Measurements from ENCODE around the gene FGD6. TPM values are rescaled to one million over a fixed set of nuclear protein-coding genes. Genes with fewer than 3 reads are reported as not detected.

Gene FGD6
- polyA plus RNA-seq, 4 donors = 0.89 to 11.4 (median 1.3) TPM

GRCh38 chr12:95051241-95051640 lies 166.0 kb downstream of the FGD6 start:
- no peak overlapping the region for H3K27ac ChIP-seq (ENCODE audit: low read depth in 1 of 3, low read length in 2 of 3)
- no peak for FAIRE-seq

DNA sequence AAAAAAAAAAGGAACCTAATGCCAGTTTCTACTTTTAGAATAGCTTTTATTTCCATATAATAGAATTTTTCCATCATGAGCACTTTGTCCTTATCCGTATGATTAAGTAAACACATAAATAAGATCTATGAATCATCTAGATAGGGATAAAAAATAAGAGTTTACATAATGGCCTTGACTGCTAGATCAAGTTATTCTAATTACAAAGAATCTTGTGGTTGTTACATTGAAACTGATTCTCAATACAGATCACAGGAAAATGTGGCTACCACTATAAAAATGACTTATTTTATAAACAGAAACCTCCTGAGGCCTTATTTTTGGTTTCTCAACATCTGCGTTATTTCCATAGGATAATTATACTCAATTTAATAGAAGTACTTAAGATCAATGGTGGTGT lies 179.4 kb downstream of the FGD6 start:
- H3K9me3 ChIP-seq (ENCODE audit: control insufficient read depth in 2 of 2, insufficient read depth in 1 of 2, low read depth in 1 of 2, low read length in 1 of 2) = no peaks in the 10 kb centered on the region
- WGBS, 3 donors = 71 to 73% (median 72%) methylated on average over 2 of the region's 2 CpGs
- no peak for DNase-seq
- no peaks in the 10 kb centered on the region for H3K27me3 ChIP-seq (ENCODE audit: control insufficient read depth in 3 of 3, insufficient read depth in 3 of 3, low read length in 3 of 3)
- no peak overlapping the region for H3K4me3 ChIP-seq (ENCODE audit: low read depth in 1 of 3, low read length in 3 of 3)
- H3K36me3 ChIP-seq (ENCODE audit: control insufficient read depth in 3 of 3, insufficient read depth in 2 of 3, low read depth in 1 of 3, low read length in 3 of 3) = peaks cover 2 to 24% (median 3%) of the 10 kb centered on the region in 3 donors
- no peak overlapping the region for H3K27ac ChIP-seq (ENCODE audit: low read depth in 1 of 3, low read length in 2 of 3)
- FAIRE-seq = no peak
- no peaks in the 10 kb centered on the region for H3K4me1 ChIP-seq (ENCODE audit: control insufficient read depth in 3 of 3, insufficient read depth in 2 of 3, low read depth in 1 of 3, low read length in 2 of 3)

More at GRCh38 chr12:95051241-95051640, 166.0 kb downstream of the FGD6 start:
- no peak for DNase-seq
- Histone ChIP-seq H3K4me3 (ENCODE audit: low read depth in 1 of 3, low read length in 3 of 3) (no peak overlapping the region), H3K27me3 (ENCODE audit: control insufficient read depth in 3 of 3, insufficient read depth in 3 of 3, low read length in 3 of 3) (no peaks in the 10 kb centered on the region), H3K4me1 (ENCODE audit: control insufficient read depth in 3 of 3, insufficient read depth in 2 of 3, low read depth in 1 of 3, low read length in 2 of 3) (no peaks in the 10 kb centered on the region), H3K9me3 (ENCODE audit: control insufficient read depth in 2 of 2, insufficient read depth in 1 of 2, low read depth in 1 of 2, low read length in 1 of 2) (no peaks in the 10 kb centered on the region), H3K36me3 (ENCODE audit: control insufficient read depth in 3 of 3, insufficient read depth in 2 of 3, low read depth in 1 of 3, low read length in 3 of 3) (peaks cover 3 to 42% (median 5%) of the 10 kb centered on the region in 3 donors)
- WGBS, 3 donors = 92 to 97% (median 92%) methylated on average over 4 of the region's 4 CpGs

DNA sequence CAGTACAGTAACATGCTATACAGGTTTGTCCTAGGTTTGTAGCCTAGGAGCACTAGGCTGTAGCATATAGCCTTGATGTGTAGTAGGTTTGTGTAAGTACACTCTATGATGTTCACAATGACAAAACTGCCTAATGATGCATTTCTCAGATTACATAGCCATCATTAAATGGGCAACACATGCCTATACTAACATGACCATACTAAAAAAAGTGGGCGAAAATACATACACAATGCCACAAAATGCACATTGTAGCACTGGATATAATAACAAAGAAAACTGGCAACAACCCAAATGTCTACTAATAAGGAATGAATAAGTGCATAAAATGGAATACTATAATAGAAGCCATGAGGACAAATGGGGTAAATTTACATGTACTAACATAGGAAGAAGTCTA lies 182.5 kb downstream of the FGD6 start:
- DNase-seq (no peak), FAIRE-seq (no peak)
- Histone ChIP-seq H3K27me3 (ENCODE audit: control insufficient read depth in 3 of 3, insufficient read depth in 3 of 3, low read length in 3 of 3) (no peaks in the 10 kb centered on the region), H3K4me1 (ENCODE audit: control insufficient read depth in 3 of 3, insufficient read depth in 2 of 3, low read depth in 1 of 3, low read length in 2 of 3) (no peaks in the 10 kb centered on the region), H3K4me3 (ENCODE audit: low read depth in 1 of 3, low read length in 3 of 3) (no peak overlapping the region), H3K27ac (ENCODE audit: low read depth in 1 of 3, low read length in 2 of 3) (no peak overlapping the region), H3K9me3 (ENCODE audit: control insufficient read depth in 2 of 2, insufficient read depth in 1 of 2, low read depth in 1 of 2, low read length in 1 of 2) (no peaks in the 10 kb centered on the region), H3K36me3 (ENCODE audit: control insufficient read depth in 3 of 3, insufficient read depth in 2 of 3, low read depth in 1 of 3, low read length in 3 of 3) (peaks cover 2 to 23% (median 3%) of the 10 kb centered on the region in 3 donors)
- 94 to 100% (median 100%) methylated on average over 1 of the region's 1 CpG for WGBS, 3 donors

Other genes with a start within 250 kb of the FGD6 start
- gene NDUFA12, start 213.8 kb downstream of the FGD6 start, polyA plus RNA-seq = 100 to 1,000 TPM in 3 of 4 donors, 10 to 100 TPM in 1; 96.3 to 215 (median 182) TPM
- gene NR2C1, start 143.8 kb downstream of the FGD6 start, polyA plus RNA-seq = 10 to 100 TPM in 3 of 4 donors, 1 to 10 TPM in 1; 9.7 to 31.5 (median 22.8) TPM
- 10 to 100 TPM; 11.3 to 49.7 (median 18.1) TPM for gene VEZT, start 340 bp upstream of the FGD6 start, polyA plus RNA-seq

Measured in small intestine (tissue), 7 donors.